GM18909 (cell line): Measurements from ENCODE around the gene DIS3L2.
"Not testable (repeated sequence)": the region's sequence is repeated elsewhere in the genome, so short reads cannot be mapped to it uniquely, and the experiment has no call there.

Experiments used
- ATAC-seq: cut with Tn5 transposase; IDR thresholded peaks from one replicate; pipeline ENCODE4 v1.9.1; 2021; ENCODE audit warnings: mild to moderate bottlenecking; ENCODE audit not compliant: unreplicated experiment, poor library complexity

DIS3L2 gene

DNA sequence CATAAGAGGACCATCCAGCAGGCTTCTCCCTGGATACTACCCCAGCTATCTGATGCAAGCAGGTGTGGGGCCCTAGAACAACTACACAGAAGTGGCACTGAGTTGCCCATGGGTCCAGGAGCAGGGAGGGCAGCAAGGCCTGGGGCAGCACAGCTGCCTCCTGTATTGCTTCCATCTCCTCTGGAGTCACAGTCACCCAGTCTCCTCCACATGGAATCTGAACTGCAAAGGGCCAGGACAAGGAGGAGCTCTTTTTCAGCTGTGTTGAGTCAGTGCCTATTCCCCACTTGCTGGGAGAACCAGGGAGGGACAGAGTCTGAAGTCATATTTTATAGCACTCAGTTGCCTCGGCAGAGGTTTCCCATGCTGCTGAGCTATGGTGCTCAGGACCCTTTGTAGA, 349.2 kb downstream of the DIS3L2 start:
- ATAC-seq, result no peak

- ATAC-seq, result not testable (repeated sequence)
Observed at GRCh38 chr2:232313645-232314044, 352.1 kb downstream of the DIS3L2 start.

GRCh38 chr2:232315049-232315922, 353.8 kb downstream of the DIS3L2 start:
- peak; percentile 88 for ATAC-seq

DNA sequence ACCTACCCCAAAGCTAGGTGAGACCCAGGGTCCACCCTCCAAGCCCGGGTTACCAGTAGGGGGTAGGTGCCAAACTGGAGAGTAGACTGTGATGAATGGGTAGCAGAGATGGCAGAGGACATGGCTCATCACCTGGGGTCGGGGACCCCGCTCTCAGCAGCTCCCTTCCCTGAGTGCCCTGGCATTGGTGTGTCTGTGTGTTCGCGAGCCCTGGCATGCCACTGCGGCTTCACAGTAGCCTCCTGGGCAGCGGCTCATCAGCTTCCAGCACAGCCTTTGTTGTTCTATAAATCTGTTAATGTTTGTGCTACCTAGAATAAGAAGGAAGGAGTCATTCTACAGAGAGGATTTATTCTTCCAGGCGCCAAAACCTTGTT, 354.4 kb downstream of the DIS3L2 start:
- no peak for ATAC-seq

DNA sequence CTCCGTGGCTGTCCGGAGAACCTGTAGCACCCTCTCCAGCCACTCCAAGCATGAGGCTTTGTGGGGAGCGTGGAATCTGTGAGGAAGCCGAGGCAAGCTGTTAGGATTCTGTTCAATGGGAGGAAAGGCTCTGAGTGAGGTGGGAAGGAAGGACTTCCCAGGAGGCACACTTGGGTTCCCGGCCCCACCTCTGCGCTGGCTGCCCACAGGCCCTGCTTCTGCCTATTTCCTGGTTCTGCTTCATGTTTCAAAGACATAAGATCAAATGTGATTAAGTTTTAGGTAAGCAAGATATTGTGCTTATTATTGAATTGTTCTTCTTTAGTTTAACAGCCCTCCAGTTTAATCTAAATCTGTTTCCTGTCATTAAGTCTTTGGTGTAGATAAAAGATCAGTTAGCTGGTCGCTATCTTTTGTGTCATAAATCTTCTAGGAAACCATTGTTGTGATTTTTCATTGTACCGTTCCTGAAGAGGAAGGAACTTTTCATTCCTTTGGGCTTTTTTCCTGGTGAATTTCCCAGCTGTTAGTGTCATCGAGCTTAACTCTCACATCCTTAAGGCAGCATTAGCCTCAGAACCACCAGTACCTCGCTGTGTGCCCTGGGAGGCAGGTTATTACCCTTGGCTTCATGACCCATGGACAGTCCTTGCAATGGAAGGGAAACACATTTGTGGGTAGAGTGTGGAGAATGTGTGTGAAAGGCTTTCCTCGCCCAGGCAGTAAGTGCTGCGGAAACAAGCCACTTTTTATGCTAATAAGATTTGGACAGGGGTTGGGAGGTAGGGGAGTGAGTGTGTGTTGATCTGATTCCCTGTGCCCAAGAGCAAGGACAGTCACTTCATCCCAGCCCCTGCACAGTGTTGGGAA, 355.2 kb downstream of the DIS3L2 start:
- ATAC-seq, result no peak

- no peak for ATAC-seq
Observed at GRCh38 chr2:232318169-232318855, 356.8 kb downstream of the DIS3L2 start.

GRCh38 chr2:232319067-232319802, 357.7 kb downstream of the DIS3L2 start:
- ATAC-seq, result no peak

DNA sequence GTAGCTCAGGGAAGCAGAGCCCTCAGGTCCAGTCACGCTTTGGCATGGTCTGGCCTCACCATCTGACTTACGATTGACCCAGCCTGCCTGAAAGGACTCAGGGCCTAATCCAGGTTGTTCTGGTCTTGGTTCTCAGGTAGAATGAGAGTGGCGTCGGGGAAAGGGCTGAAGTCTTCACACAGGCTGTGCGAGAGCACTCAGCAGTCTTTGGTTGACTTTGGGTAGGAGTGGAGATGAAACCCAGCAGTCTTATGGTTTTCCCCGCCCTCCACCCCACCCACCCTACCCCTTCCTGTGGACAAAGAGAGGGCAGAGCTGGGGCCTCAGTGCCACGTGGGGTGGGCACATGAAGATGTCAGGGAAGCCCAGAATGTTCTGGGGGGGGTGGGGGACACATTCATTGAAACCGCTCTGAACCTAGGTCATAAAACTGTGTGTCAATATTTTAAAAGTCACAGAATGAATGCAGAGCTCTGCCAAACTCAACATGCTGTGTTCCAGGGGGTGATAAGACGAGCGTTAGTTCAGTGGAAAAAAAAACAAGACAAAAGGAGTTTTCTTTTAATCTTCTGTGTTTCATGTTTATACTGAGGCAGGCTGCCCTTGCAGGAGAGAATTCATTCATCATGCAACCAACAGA, 358.4 kb downstream of the DIS3L2 start:
- no peak for ATAC-seq

GRCh38 chr2:232320443-232320803, 358.9 kb downstream of the DIS3L2 start:
- ATAC-seq, result no peak

DNA sequence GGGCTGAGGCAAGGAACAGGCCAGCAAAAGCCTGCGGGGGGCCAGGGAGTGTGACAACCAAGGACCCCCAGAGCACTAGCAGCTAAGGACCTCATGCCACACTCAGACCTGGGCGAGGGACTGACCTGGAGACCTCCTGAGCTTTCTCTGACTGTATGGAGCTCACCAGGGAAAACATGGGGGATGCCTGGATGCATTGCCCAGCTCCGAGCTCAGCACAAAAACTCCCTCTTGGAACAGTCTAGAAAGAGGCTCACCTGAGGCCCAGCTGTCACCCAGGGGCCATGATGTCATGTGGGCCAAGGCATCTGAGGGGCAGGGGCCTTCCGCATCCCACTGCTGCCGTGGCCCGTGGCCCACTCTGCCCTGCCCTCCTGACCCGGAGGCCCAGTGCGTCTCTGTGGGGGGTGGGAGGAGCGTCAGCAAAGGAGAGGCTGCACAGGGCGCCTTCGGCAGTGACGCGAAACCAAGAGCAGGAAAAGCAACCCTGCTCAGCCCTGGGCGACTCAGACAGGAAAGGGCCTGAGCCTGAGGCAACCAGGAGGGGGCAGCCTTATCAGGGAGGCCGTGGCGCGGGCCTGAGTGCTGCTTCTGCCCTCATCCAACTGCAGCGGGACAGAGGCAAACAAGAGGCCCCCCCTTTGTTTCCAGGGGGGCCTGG, 359.8 kb downstream of the DIS3L2 start:
- ATAC-seq, result no peak

DNA sequence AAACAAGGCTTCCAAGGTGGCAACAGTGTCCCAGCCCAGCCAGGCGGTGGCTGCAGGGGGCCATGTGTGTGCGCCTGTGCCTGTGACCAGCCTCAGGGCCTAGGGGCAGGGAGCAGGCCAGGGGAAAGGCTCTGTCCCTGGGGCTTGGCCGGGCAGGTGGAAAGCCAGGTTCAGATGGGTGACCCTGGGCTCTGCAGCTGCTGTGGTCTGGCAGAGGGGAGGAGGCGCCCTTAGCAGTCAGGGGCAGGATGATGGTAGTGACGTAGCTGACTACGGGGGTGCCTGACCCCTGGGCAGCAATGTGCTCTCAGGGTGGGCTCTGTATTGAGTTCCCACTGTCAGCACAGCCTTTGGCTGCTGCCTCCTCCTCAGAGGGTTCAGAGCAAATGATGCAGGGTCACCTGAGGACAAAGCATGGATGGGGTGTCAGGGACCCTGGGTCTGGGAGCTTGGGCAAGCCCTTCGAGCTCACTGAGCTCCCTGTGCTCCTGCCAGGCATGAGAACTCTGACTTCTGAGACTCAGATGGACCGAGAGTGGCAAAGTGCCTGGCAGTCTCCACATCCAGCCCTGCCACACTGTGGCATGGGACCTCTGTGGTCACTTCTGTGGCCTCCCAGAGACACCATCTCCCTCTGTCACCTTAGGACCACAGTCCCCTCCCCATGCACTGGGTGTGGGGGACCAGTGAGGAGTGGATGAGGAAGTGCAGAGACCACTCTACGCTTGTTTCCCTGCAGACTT, 360.5 kb downstream of the DIS3L2 start:
- ATAC-seq, result no peak

GRCh38 chr2:232322560-232323327, 361.2 kb downstream of the DIS3L2 start:
- ATAC-seq, result no peak

DNA sequence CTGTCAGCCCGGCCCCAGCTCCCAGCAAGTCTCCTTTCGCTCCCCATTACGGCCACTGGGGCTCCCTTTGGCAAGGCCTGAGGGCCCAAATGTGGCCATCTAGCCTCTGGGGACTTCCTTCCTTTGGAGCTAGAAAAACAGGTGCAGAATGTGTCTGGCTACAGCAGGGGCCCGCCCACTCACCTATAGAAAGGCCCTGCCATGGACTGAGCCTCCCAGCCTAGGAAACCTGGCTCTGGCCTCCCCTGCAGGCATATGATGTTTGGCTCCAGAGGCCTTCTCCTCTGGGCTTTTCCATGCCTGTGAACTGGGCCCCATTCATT, 361.8 kb downstream of the DIS3L2 start:
- no peak for ATAC-seq

DNA sequence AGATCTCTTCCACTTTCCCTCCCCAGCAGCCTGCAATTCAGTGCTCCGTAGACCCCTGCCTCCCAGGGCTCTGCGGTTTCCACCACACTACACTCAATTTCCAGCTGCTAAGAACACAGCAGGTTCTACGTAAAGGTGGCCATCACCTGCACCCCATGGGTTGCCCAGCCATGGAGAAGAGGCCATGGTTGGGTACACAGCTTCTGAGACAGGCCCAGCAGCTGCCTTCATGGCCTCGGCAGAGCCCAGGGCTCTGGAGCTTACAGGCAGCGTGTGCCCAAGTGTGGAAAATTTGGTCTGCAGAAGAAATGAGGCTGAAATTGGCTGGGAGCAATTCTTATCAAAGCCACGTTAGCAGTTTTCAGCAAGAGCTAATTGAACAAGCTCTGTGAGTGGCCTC, 362.5 kb downstream of the DIS3L2 start:
- ATAC-seq, result not testable (repeated sequence)

GRCh38 chr2:232324778-232325177, 363.3 kb downstream of the DIS3L2 start:
- ATAC-seq, result no peak

GRCh38 chr2:232325324-232326273, 364.1 kb downstream of the DIS3L2 start:
- no peak for ATAC-seq
